GM19238 (cell line): ENCODE measurements around the gene PRR15.

ENCODE experiments used
- DNase-seq: peaks from one replicate; pipeline ENCODE4 v3.0.0; 2011; ENCODE audit warnings: low spot score; ENCODE audit not compliant: insufficient read length

Gene PRR15

GRCh38 chr7:29609162-29610037 lies 45.8 kb downstream of the PRR15 start:
- no peak for DNase-seq

DNA sequence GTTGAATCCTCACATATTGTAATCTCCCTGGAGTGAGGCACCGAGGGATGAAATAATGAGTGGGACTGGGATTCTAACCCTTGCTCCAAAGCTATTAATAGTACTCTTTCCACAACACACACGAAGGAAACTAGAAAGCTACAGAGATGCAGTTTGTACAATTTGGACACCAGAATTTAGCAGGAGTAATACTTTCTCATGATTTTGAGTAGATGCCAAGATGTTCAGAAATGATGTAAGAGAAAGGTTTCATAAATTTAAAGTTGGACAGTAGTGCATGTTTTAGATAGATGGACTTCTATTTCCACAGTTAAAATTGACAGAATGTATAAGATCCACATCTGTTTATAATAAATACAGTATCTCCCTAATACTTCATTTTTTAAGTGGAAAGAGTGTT lies 46.5 kb downstream of the PRR15 start:
- no peak for DNase-seq

- DNase-seq = no peak
These were observed 48.4 kb downstream of the PRR15 start for GRCh38 chr7:29611941-29612544.

- no peak for DNase-seq
These were observed 49.0 kb downstream of the PRR15 start for GRCh38 chr7:29612596-29612995.

GRCh38 chr7:29613100-29613499 lies 49.5 kb downstream of the PRR15 start:
- DNase-seq = no peak

DNA sequence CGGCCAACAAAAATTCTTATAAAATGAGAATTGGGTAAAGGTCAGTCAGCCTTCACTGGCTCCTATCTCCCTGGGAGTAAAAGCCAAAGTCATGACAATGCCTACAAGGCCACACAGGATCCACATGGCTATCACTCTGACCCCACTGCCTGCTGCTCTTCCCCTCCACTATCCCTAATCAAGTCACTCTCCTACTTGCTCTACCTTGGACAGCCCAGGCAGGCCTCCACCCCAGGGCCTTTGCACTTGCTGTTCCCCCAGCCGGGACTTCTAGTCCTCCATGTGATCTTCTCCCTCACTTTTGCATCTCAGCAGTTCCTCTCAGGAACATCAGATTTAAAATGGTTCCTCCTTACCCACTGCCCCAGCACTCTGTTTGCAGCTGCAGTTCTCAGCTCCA lies 50.6 kb downstream of the PRR15 start:
- no peak for DNase-seq
